Panc1 (cell line): ENCODE results near the gene CTSS.

Source experiments
- POLR2AphosphoS5 ChIP-seq: IDR thresholded peaks from 2 replicates; pipeline ENCODE4 v1.6.1; 2012; ENCODE audit warnings: mild to moderate bottlenecking, low read depth, low read length, moderate library complexity
- TCF7L2 ChIP-seq: IDR thresholded peaks from 2 replicates; pipeline ENCODE4 v1.6.1; 2011; ENCODE audit warnings: mild to moderate bottlenecking, low read depth, low read length, inconsistent platforms
- TF ChIP-seq, protein P1 (sequence below): fragments of 450-650 bp; IDR thresholded peaks from 2 replicates; pipeline ENCODE4 v1.5.1; 2017; ENCODE audit warnings: mild to moderate bottlenecking

DNA sequence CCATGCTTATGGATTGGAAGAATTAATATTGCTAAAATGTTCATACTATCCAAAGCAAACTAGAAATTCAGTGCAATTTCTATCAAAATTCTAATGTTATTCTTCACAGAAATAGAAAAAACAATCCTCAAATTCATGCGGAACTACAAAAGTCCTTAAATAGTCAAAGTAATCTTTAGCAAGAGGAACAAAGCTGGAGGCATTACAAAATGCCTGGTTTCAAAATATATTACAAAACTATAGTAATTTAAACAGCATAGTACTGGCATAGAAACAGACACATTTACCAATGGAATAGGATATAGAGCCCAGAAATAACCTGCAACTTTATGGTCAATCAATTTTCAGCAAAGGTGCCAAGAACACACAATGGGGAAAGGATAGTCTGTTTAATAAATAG lies 3.8 kb downstream of the CTSS start:
- TF ChIP-seq, protein P1, sequence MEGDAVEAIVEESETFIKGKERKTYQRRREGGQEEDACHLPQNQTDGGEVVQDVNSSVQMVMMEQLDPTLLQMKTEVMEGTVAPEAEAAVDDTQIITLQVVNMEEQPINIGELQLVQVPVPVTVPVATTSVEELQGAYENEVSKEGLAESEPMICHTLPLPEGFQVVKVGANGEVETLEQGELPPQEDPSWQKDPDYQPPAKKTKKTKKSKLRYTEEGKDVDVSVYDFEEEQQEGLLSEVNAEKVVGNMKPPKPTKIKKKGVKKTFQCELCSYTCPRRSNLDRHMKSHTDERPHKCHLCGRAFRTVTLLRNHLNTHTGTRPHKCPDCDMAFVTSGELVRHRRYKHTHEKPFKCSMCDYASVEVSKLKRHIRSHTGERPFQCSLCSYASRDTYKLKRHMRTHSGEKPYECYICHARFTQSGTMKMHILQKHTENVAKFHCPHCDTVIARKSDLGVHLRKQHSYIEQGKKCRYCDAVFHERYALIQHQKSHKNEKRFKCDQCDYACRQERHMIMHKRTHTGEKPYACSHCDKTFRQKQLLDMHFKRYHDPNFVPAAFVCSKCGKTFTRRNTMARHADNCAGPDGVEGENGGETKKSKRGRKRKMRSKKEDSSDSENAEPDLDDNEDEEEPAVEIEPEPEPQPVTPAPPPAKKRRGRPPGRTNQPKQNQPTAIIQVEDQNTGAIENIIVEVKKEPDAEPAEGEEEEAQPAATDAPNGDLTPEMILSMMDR: no peak
- TF ChIP-seq TCF7L2: no peak
- no peak for TF ChIP-seq POLR2AphosphoS5
